HEK293 (cell line): ENCODE data around the gene NIN.

ENCODE experiments used
- CTCF ChIA-PET: fragments of 350-600 bp; formaldehyde crosslinking; extraction: SDS; loops from one replicate; lab custom pipeline; 2021; ENCODE audit warnings: antibody characterized with exemption; lab: Yijun Ruan, JAX
- POLR2A ChIA-PET: fragments of 300-600 bp; formaldehyde crosslinking; extraction: SDS; loops from one replicate; lab custom pipeline; 2020; ENCODE audit warnings: antibody characterized with exemption, inconsistent platforms; lab: Yijun Ruan, JAX
- H3K27ac ChIP-seq: fragments of 200-500 bp; sonication (Bioruptor generic); 2 replicates; pipeline ENCODE4 v1.5.1; 2014; ENCODE audit warnings: low read depth, low read length, control low read depth, inconsistent platforms; ENCODE audit errors: extremely low read depth
- H3K36me3 ChIP-seq, 2 experiments: fragments of 200-500 bp in 1 of 2; sonication (Bioruptor generic) in 1 of 2; 1 replicate in 1 of 2; 2 replicates in 1 of 2; pipeline ENCODE4 v1.5.1; 2014 to 2017; ENCODE audit warnings: inconsistent platforms in 2 of 2, low read length in 2 of 2; ENCODE audit not compliant: control insufficient read depth in 2 of 2, insufficient read depth in 1 of 2
- H3K4me1 ChIP-seq: fragments of 200-500 bp; sonication (Bioruptor generic); 2 replicates; pipeline ENCODE4 v1.5.1; 2014; ENCODE audit warnings: mild to moderate bottlenecking, low read length, inconsistent platforms; ENCODE audit not compliant: control insufficient read depth, insufficient read depth
- H3K4me3 ChIP-seq: 2 replicates; pipeline ENCODE4 v1.5.1; 2011; ENCODE audit warnings: low read depth, mild to moderate bottlenecking, control low read depth, low read length, moderate library complexity
- H3K9me3 ChIP-seq: fragments of 200-500 bp; sonication (Bioruptor generic); 2 replicates; pipeline ENCODE4 v1.5.1; 2014; ENCODE audit warnings: low read depth, low read length, inconsistent platforms; ENCODE audit not compliant: control insufficient read depth, insufficient read depth
- ATF2 ChIP-seq: fragments of 450-650 bp; formaldehyde crosslinking; IDR thresholded peaks from 2 replicates; pipeline ENCODE4 v1.5.1; 2016; ENCODE audit warnings: missing biosample characterization, missing genetic modification characterization, low read depth
- CTCF ChIP-seq: fragments of 450-650 bp; formaldehyde crosslinking; IDR thresholded peaks from 2 replicates; pipeline ENCODE4 v1.5.1; 2016; ENCODE audit warnings: missing biosample characterization, missing genetic modification characterization
- KLF1 ChIP-seq: fragments of 450-650 bp; formaldehyde crosslinking; IDR thresholded peaks from 2 replicates; pipeline ENCODE4 v1.5.1; 2016; ENCODE audit warnings: missing biosample characterization, missing genetic modification characterization
- PRDM6 ChIP-seq: fragments of 450-650 bp; formaldehyde crosslinking; IDR thresholded peaks from 2 replicates; pipeline ENCODE4 v1.5.1; 2017; ENCODE audit warnings: missing biosample characterization, missing genetic modification characterization
- REPIN1 ChIP-seq: fragments of 450-650 bp; formaldehyde crosslinking; IDR thresholded peaks from 2 replicates; pipeline ENCODE4 v1.5.1; 2017; ENCODE audit warnings: missing biosample characterization, missing genetic modification characterization, low read depth
- SALL2 ChIP-seq: fragments of 450-650 bp; formaldehyde crosslinking; IDR thresholded peaks from 2 replicates; pipeline ENCODE4 v1.5.0; 2017; ENCODE audit warnings: missing biosample characterization, mild to moderate bottlenecking, missing genetic modification characterization, borderline replicate concordance
- SCRT1 ChIP-seq: fragments of 450-650 bp; formaldehyde crosslinking; IDR thresholded peaks from 2 replicates; pipeline ENCODE4 v1.5.1; 2016; ENCODE audit warnings: missing biosample characterization, missing genetic modification characterization, borderline replicate concordance
- SP3 ChIP-seq: fragments of 450-650 bp; formaldehyde crosslinking; IDR thresholded peaks from 2 replicates; pipeline ENCODE4 v1.5.1; 2016; ENCODE audit warnings: missing biosample characterization, missing genetic modification characterization
- ZNF133 ChIP-seq: fragments of 450-650 bp; formaldehyde crosslinking; IDR thresholded peaks from 2 replicates; pipeline ENCODE4 v1.5.1; 2016; ENCODE audit warnings: missing biosample characterization, missing genetic modification characterization
- ZNF146 ChIP-seq: fragments of 450-650 bp; formaldehyde crosslinking; IDR thresholded peaks from 2 replicates; pipeline ENCODE4 v1.5.1; 2016; ENCODE audit warnings: missing biosample characterization, missing genetic modification characterization
- ZNF2 ChIP-seq: fragments of 450-650 bp; formaldehyde crosslinking; IDR thresholded peaks from 2 replicates; pipeline ENCODE4 v1.5.1; 2016; ENCODE audit warnings: missing biosample characterization, missing genetic modification characterization
- ZNF24 ChIP-seq: fragments of 450-650 bp; formaldehyde crosslinking; IDR thresholded peaks from 2 replicates; pipeline ENCODE4 v1.5.1; 2016; ENCODE audit warnings: missing biosample characterization, missing genetic modification characterization
- ZNF292 ChIP-seq: fragments of 450-650 bp; formaldehyde crosslinking; IDR thresholded peaks from 2 replicates; pipeline ENCODE4 v1.5.1; 2016; ENCODE audit warnings: low read depth, missing biosample characterization, missing genetic modification characterization, borderline replicate concordance
- ZNF350 ChIP-seq: fragments of 450-650 bp; formaldehyde crosslinking; IDR thresholded peaks from 2 replicates; pipeline ENCODE4 v1.5.0; 2017; ENCODE audit warnings: missing biosample characterization, mild to moderate bottlenecking, missing genetic modification characterization
- ZNF362 ChIP-seq: fragments of 450-650 bp; formaldehyde crosslinking; IDR thresholded peaks from 2 replicates; pipeline ENCODE4 v1.5.1; 2016; ENCODE audit warnings: missing biosample characterization, missing genetic modification characterization
- ZNF423 ChIP-seq: fragments of 450-650 bp; formaldehyde crosslinking; IDR thresholded peaks from 2 replicates; pipeline ENCODE4 v1.5.1; 2016; ENCODE audit warnings: missing biosample characterization, missing genetic modification characterization
- ZNF580 ChIP-seq: fragments of 450-650 bp; formaldehyde crosslinking; IDR thresholded peaks from 2 replicates; pipeline ENCODE4 v1.5.1; 2016; ENCODE audit warnings: missing biosample characterization, missing genetic modification characterization
- ZNF658 ChIP-seq: fragments of 450-650 bp; formaldehyde crosslinking; IDR thresholded peaks from 2 replicates; pipeline ENCODE4; 2016; ENCODE audit warnings: missing biosample characterization, missing genetic modification characterization
- ZNF843 ChIP-seq: fragments of 450-650 bp; formaldehyde crosslinking; IDR thresholded peaks from 2 replicates; pipeline ENCODE4 v1.5.1; 2016; ENCODE audit warnings: missing biosample characterization, missing genetic modification characterization

NIN gene

GRCh38 chr14:50675597-50675996 lies 155.4 kb downstream of the NIN start (continued):
- no peak for TF ChIP-seq ATF2 (tag by site-specific recombination)
- TF ChIP-seq REPIN1 (tag by site-specific recombination), result no peak
- TF ChIP-seq CTCF (tag by site-specific recombination), result no peak
- TF ChIP-seq ZNF350, result no peak
- TF ChIP-seq ZNF292, result no peak
- TF ChIP-seq ZNF423 (tag by site-specific recombination), result no peak
- no peak for TF ChIP-seq KLF1 (tag by site-specific recombination)

- no peak overlapping the region for H3K27ac ChIP-seq
These were observed 160.1 kb downstream of the NIN start for GRCh38 chr14:50670866-50671256.

GRCh38 chr14:50670196-50670865 lies 160.6 kb downstream of the NIN start:
- TF ChIP-seq ZNF133 (tag by site-specific recombination) (no peak), ZNF2 (tag by site-specific recombination) (no peak), ZNF146 (tag by site-specific recombination) (no peak), ZNF843 (no peak), ZNF658 (no peak), ZNF580 (tag by site-specific recombination) (no peak), SALL2 (tag by site-specific recombination) (no peak), ZNF423 (tag by site-specific recombination) (no peak)
- TF ChIP-seq, all 188 proteins: peak for 0
- ChIA-PET POLR2A (no interaction called here), CTCF (interaction anchor here (0.8 to 0.9 kb wide), 2 partner anchors 103 to 191 kb away, joined by 3 read pairs; no protein-coding TSS in a partner anchor)
- no peaks in the 10 kb centered on the region for H3K9me3 ChIP-seq
- peaks cover 6% of the 10 kb centered on the region; the same call in 1 of the 2 replicates for H3K4me1 ChIP-seq
- no peak overlapping the region for H3K4me3 ChIP-seq
- H3K27ac ChIP-seq, result no peak overlapping the region; the same call in 1 of the 2 replicates
- H3K36me3 ChIP-seq, result no peaks in the 10 kb centered on the region

More at GRCh38 chr14:50670866-50671256, 160.1 kb downstream of the NIN start:
- no peaks in the 10 kb centered on the region for H3K36me3 ChIP-seq
- H3K9me3 ChIP-seq, result no peaks in the 10 kb centered on the region
- ChIA-PET POLR2A (no interaction called here), CTCF (interaction anchor here (0.6 kb wide), 1 partner anchor 1986 kb away, joined by 4 read pairs; no protein-coding TSS in a partner anchor)
- H3K4me3 ChIP-seq, result no peak overlapping the region
- H3K4me1 ChIP-seq, result peaks cover 2% of the 10 kb centered on the region; the same call in 1 of the 2 replicates
- TF ChIP-seq ZNF24 (tag by site-specific recombination), result no peak
- no peak for TF ChIP-seq SCRT1 (tag by site-specific recombination)
- no peak for TF ChIP-seq PRDM6 (tag by site-specific recombination)
- TF ChIP-seq ZNF362 (tag by site-specific recombination), result no peak
- TF ChIP-seq SP3 (tag by site-specific recombination), result no peak
